H9 (cell line): ENCODE measurements around the gene OOSP4A. TPM values are rescaled to one million over a fixed set of nuclear protein-coding genes. Genes with fewer than 3 reads are reported as not detected.

ENCODE experiments used
- DNase-seq: peaks from one replicate; pipeline ENCODE4 v3.0.0-alpha.2; 2017
- H2AFZ ChIP-seq: one replicate; pipeline ENCODE4 v1.6.1; 2013; ENCODE audit warnings: mild to moderate bottlenecking, low read length, control low read depth, moderate library complexity
- H2AK5ac ChIP-seq: 2 replicates; pipeline ENCODE4 v1.6.1; 2013; ENCODE audit warnings: low read length, control low read depth, mixed read lengths; ENCODE audit not compliant: insufficient read length
- H2BK120ac ChIP-seq: one replicate; pipeline ENCODE4 v1.6.1; 2013; ENCODE audit warnings: low read depth, mild to moderate bottlenecking, low read length, control low read depth, inconsistent platforms; ENCODE audit not compliant: poor library complexity, severe bottlenecking
- H2BK12ac ChIP-seq: 2 replicates; pipeline ENCODE4 v1.6.1; 2013; ENCODE audit warnings: low read length, control low read depth, mixed read lengths, low read depth; ENCODE audit not compliant: insufficient read length
- H2BK15ac ChIP-seq: 2 replicates; pipeline ENCODE4 v1.6.1; 2013; ENCODE audit warnings: low read depth, low read length, control low read depth
- H2BK20ac ChIP-seq: one replicate; pipeline ENCODE4 v1.6.1; 2013; ENCODE audit warnings: low read depth, mild to moderate bottlenecking, low read length, control low read depth, inconsistent platforms; ENCODE audit not compliant: poor library complexity, severe bottlenecking
- H2BK5ac ChIP-seq: 2 replicates; pipeline ENCODE4 v1.6.1; 2013; ENCODE audit warnings: low read length, control low read depth, mixed read lengths; ENCODE audit not compliant: insufficient read length
- H3K14ac ChIP-seq: 2 replicates; pipeline ENCODE4 v1.6.1; 2013; ENCODE audit warnings: low read length, control low read depth; ENCODE audit not compliant: insufficient read depth
- H3K18ac ChIP-seq: 2 replicates; pipeline ENCODE4 v1.6.1; 2013; ENCODE audit warnings: low read depth, mild to moderate bottlenecking, mixed read lengths, low read length, control low read depth; ENCODE audit not compliant: insufficient read length
- H3K23ac ChIP-seq: 2 replicates; pipeline ENCODE4 v1.6.1; 2013; ENCODE audit warnings: low read length, control low read depth, mixed read lengths, low read depth; ENCODE audit not compliant: insufficient read length
- H3K23me2 ChIP-seq: 2 replicates; pipeline ENCODE4 v1.6.1; 2013; ENCODE audit warnings: low read depth, mild to moderate bottlenecking, mixed read lengths, low read length, control low read depth; ENCODE audit not compliant: insufficient read length, poor library complexity, severe bottlenecking
- H3K27ac ChIP-seq: 2 replicates; pipeline ENCODE4 v1.5.1; 2013; ENCODE audit warnings: low read length, control low read depth, mixed read lengths, low read depth; ENCODE audit not compliant: insufficient read length
- H3K27me3 ChIP-seq: 2 replicates; pipeline ENCODE4 v1.6.1; 2013; ENCODE audit warnings: low read length, control low read depth, inconsistent platforms; ENCODE audit not compliant: insufficient read depth
- H3K4ac ChIP-seq: 2 replicates; pipeline ENCODE4 v1.6.1; 2013; ENCODE audit warnings: low read depth, mild to moderate bottlenecking, control low read depth, inconsistent platforms, low read length, moderate library complexity
- H3K4me1 ChIP-seq: 2 replicates; pipeline ENCODE4 v1.6.1; 2013; ENCODE audit warnings: low read length, control low read depth, inconsistent platforms; ENCODE audit not compliant: insufficient read depth
- H3K4me2 ChIP-seq: 2 replicates; pipeline ENCODE4 v1.6.1; 2013; ENCODE audit warnings: low read length, control low read depth, mixed read lengths; ENCODE audit not compliant: insufficient read length, insufficient read depth
- H3K56ac ChIP-seq: 2 replicates; pipeline ENCODE4 v1.6.1; 2013; ENCODE audit warnings: low read depth, mild to moderate bottlenecking, mixed read lengths, low read length, control low read depth; ENCODE audit not compliant: insufficient read length
- H3K79me1 ChIP-seq: 2 replicates; pipeline ENCODE4 v1.6.1; 2013; ENCODE audit warnings: low read depth, mild to moderate bottlenecking, moderate library complexity, low read length, control low read depth, inconsistent platforms; ENCODE audit not compliant: insufficient read depth, poor library complexity, severe bottlenecking
- H3K79me2 ChIP-seq: 2 replicates; pipeline ENCODE4 v1.6.1; 2013; ENCODE audit warnings: low read length, control low read depth, inconsistent platforms; ENCODE audit not compliant: insufficient read depth
- H3K9ac ChIP-seq: 2 replicates; pipeline ENCODE4 v1.6.1; 2013; ENCODE audit warnings: low read length, control low read depth, mixed read lengths; ENCODE audit not compliant: insufficient read length; ENCODE audit errors: extremely low read depth
- H3K9me3 ChIP-seq: one replicate; pipeline ENCODE4 v1.6.1; 2013; ENCODE audit warnings: low read depth, low read length, inconsistent platforms; ENCODE audit not compliant: control insufficient read depth
- H3T11ph ChIP-seq: one replicate; pipeline ENCODE4 v1.6.1; 2013; ENCODE audit warnings: mild to moderate bottlenecking, low read length, control low read depth, inconsistent platforms
- H4K20me1 ChIP-seq: one replicate; pipeline ENCODE4 v1.6.1; 2013; ENCODE audit not compliant: control insufficient read depth, insufficient read length, insufficient read depth
- H4K5ac ChIP-seq: 2 replicates; pipeline ENCODE4 v1.6.1; 2013; ENCODE audit warnings: low read depth, mild to moderate bottlenecking, mixed read lengths, low read length, control low read depth; ENCODE audit not compliant: insufficient read length
- H4K8ac ChIP-seq: replicated peaks from 2 replicates; pipeline ENCODE4 v1.6.1; 2013; ENCODE audit warnings: low read length, control low read depth, mixed read lengths, low read depth; ENCODE audit not compliant: insufficient read length
- H4K91ac ChIP-seq: 2 replicates; pipeline ENCODE4 v1.6.1; 2013; ENCODE audit warnings: low read depth, mild to moderate bottlenecking, moderate library complexity, mixed read lengths, low read length, control low read depth; ENCODE audit not compliant: insufficient read length
- H3K27ac Mint-ChIP-seq, 3 experiments: 2 replicates in 2 of 3; 3 replicates in 1 of 3; pipeline ENCODE4 v1.8.0; 2020 to 2021; ENCODE audit warnings: mixed read lengths in 3 of 3, mild to moderate bottlenecking in 1 of 3, moderate library complexity in 1 of 3
- H3K27me3 Mint-ChIP-seq: 2 replicates; pipeline ENCODE4 v1.8.0; 2021; ENCODE audit warnings: low read depth, mild to moderate bottlenecking, moderate library complexity, mixed read lengths
- H3K36me3 Mint-ChIP-seq, 3 experiments: 2 replicates in 2 of 3; 3 replicates in 1 of 3; pipeline ENCODE4 v1.8.0; 2020 to 2021; ENCODE audit warnings: low read depth in 3 of 3, mixed read lengths in 3 of 3; ENCODE audit not compliant: insufficient read depth in 1 of 3
- H3K4me1 Mint-ChIP-seq, 2 experiments: 2 replicates each; pipeline ENCODE4 v1.8.0; 2020; ENCODE audit warnings: mixed read lengths in 2 of 2
- H3K4me3 Mint-ChIP-seq, 2 experiments: 2 replicates in 1 of 2; 3 replicates in 1 of 2; pipeline ENCODE4 v1.8.0; 2020 to 2021; ENCODE audit warnings: mild to moderate bottlenecking in 2 of 2, mixed read lengths in 2 of 2, moderate library complexity in 1 of 2
- H3K9me3 Mint-ChIP-seq, 2 experiments: 2 replicates in 1 of 2; 3 replicates in 1 of 2; pipeline ENCODE4 v1.8.0; 2020; ENCODE audit warnings: mild to moderate bottlenecking in 2 of 2, mixed read lengths in 2 of 2, moderate library complexity in 1 of 2
- CTCF ChIP-seq: fragments of 200-600 bp; sonication (generic); conservative IDR thresholded peaks from 3 replicates; pipeline ENCODE4 v1.8.0; 2021; ENCODE audit warnings: antibody characterized with exemption, mild to moderate bottlenecking
- WGBS: extraction: QIAGEN DNeasy Blood & Tissue Kit; methylation state at CpG from one replicate; pipeline ENCODE4 v1.1.7; 2013; ENCODE audit warnings: missing lambda C conversion rate, low lambda C conversion rate, mixed read lengths; ENCODE audit not compliant: insufficient read length; ENCODE audit errors: extremely low coverage; 5-methylcytosine and 5-hydroxymethylcytosine counted together
- total RNA-seq: library from RNA; stranded (reverse); gene quantifications from 2 replicates; pipeline ENCODE4 v1.2.1, GENCODE V29; 2021

Gene OOSP4A
- total RNA-seq, 1 experiment from 2014 or later = not detected

GRCh38 chr11:59954219-59954847 is 9.5 kb upstream of the OOSP4A start:
- no CpG with 5 or more reads among the region's 3 CpGs for WGBS
- no peak overlapping the region for H3K27ac Mint-ChIP-seq

More at GRCh38 chr11:59954219-59954847, 9.5 kb upstream of the OOSP4A start:
- Histone ChIP-seq H4K5ac (no peak overlapping the region), H2AK5ac (no peak overlapping the region), H2BK15ac (no peak overlapping the region), H2BK20ac (no peak overlapping the region), H4K20me1 (no peaks in the 10 kb centered on the region), H3K4me1 (no peaks in the 10 kb centered on the region), H4K91ac (no peak overlapping the region), H3K4ac (no peak overlapping the region), H3K14ac (no peak overlapping the region), H3K9me3 (no peaks in the 10 kb centered on the region), H2BK120ac (no peak overlapping the region), H3T11ph (no peak overlapping the region), H3K23me2 (no peaks in the 10 kb centered on the region), H3K9ac (no peak overlapping the region), H2BK12ac (no peak overlapping the region), H3K27me3 (no peaks in the 10 kb centered on the region), H3K18ac (no peak overlapping the region), H3K56ac (no peak overlapping the region), H3K27ac (no peak overlapping the region), H3K79me2 (no peaks in the 10 kb centered on the region), H2AFZ (no peak overlapping the region), H2BK5ac (no peak overlapping the region), H3K23ac (no peak overlapping the region), H3K4me2 (no peak overlapping the region), H4K8ac (no peak overlapping the region), H3K79me1 (no peaks in the 10 kb centered on the region)
- no peak overlapping the region for H3K4me3 Mint-ChIP-seq
- H3K9me3 Mint-ChIP-seq = no peaks in the 10 kb centered on the region
- no peaks in the 10 kb centered on the region for H3K36me3 Mint-ChIP-seq
- H3K4me1 Mint-ChIP-seq = no peaks in the 10 kb centered on the region
- no peaks in the 10 kb centered on the region for H3K27me3 Mint-ChIP-seq
- no peak for TF ChIP-seq CTCF
- no peak for DNase-seq
